HEK293T (cell line): ENCODE measurements around the gene PYY.

Experiments used
- CTCF ChIA-PET: fragments of 350-600 bp; formaldehyde crosslinking; extraction: SDS; loops from one replicate; lab custom pipeline; 2021; ENCODE audit warnings: antibody characterized with exemption, inconsistent platforms; lab: Yijun Ruan, JAX
- POLR2A ChIA-PET: fragments of 350-600 bp; formaldehyde crosslinking; extraction: SDS; loops from one replicate; lab custom pipeline; 2020; ENCODE audit warnings: antibody characterized with exemption, inconsistent platforms; lab: Yijun Ruan, JAX
- DNase-seq: peaks from one replicate; pipeline ENCODE4 v3.0.0; 2012; ENCODE audit warnings: mixed read lengths; ENCODE audit errors: extremely low spot score
- ARNT ChIP-seq: fragments of 450-650 bp; IDR thresholded peaks from 2 replicates; pipeline ENCODE4 v1.6.1; 2017; ENCODE audit warnings: mild to moderate bottlenecking
- BHLHE40 ChIP-seq: fragments of 450-650 bp; IDR thresholded peaks from 2 replicates; pipeline ENCODE4 v1.6.1; 2016; ENCODE audit warnings: mild to moderate bottlenecking, moderate library complexity, borderline replicate concordance
- CTBP1 ChIP-seq: fragments of 450-650 bp; IDR thresholded peaks from 2 replicates; pipeline ENCODE4 v1.6.1; 2016; ENCODE audit warnings: borderline replicate concordance
- ELF4 ChIP-seq: fragments of 450-650 bp; IDR thresholded peaks from 2 replicates; pipeline ENCODE4 v1.6.1; 2017; ENCODE audit warnings: antibody characterized with exemption
- FOXA1 ChIP-seq: fragments of 450-650 bp; IDR thresholded peaks from 2 replicates; pipeline ENCODE4 v1.6.1; 2016; ENCODE audit warnings: mild to moderate bottlenecking
- FOXK2 ChIP-seq: fragments of 450-650 bp; IDR thresholded peaks from 2 replicates; pipeline ENCODE4 v1.6.1; 2016; ENCODE audit warnings: mild to moderate bottlenecking
- FOXM1 ChIP-seq: fragments of 450-650 bp; IDR thresholded peaks from 2 replicates; pipeline ENCODE4 v1.6.1; 2017; ENCODE audit warnings: mild to moderate bottlenecking, borderline replicate concordance
- HDGF ChIP-seq: fragments of 450-650 bp; IDR thresholded peaks from 2 replicates; pipeline ENCODE4 v1.6.1; 2017; ENCODE audit warnings: antibody characterized with exemption, borderline replicate concordance
- L3MBTL2 ChIP-seq: fragments of 450-650 bp; conservative IDR thresholded peaks from 2 replicates; pipeline ENCODE4 v1.6.1; 2016; ENCODE audit warnings: mild to moderate bottlenecking
- LEF1 ChIP-seq: fragments of 450-650 bp; IDR thresholded peaks from 2 replicates; pipeline ENCODE4 v1.6.1; 2017; ENCODE audit warnings: mild to moderate bottlenecking, borderline replicate concordance
- NFRKB ChIP-seq: fragments of 450-650 bp; IDR thresholded peaks from 2 replicates; pipeline ENCODE4 v1.6.1; 2016; ENCODE audit warnings: mild to moderate bottlenecking, moderate library complexity
- SP1 ChIP-seq: fragments of 450-650 bp; IDR thresholded peaks from 2 replicates; pipeline ENCODE4 v1.6.1; 2017
- SUZ12 ChIP-seq: fragments of 450-650 bp; IDR thresholded peaks from 2 replicates; pipeline ENCODE4 v1.6.1; 2016; ENCODE audit warnings: mild to moderate bottlenecking
- TARDBP ChIP-seq: fragments of 450-650 bp; IDR thresholded peaks from 2 replicates; pipeline ENCODE4 v1.6.1; 2016
- ZNF384 ChIP-seq: fragments of 450-650 bp; IDR thresholded peaks from 2 replicates; pipeline ENCODE4 v1.6.1; 2016
- TF ChIP-seq, protein P1 (sequence below): fragments of 450-650 bp; IDR thresholded peaks from 2 replicates; pipeline ENCODE4 v1.6.1; 2016

PYY gene

DNA sequence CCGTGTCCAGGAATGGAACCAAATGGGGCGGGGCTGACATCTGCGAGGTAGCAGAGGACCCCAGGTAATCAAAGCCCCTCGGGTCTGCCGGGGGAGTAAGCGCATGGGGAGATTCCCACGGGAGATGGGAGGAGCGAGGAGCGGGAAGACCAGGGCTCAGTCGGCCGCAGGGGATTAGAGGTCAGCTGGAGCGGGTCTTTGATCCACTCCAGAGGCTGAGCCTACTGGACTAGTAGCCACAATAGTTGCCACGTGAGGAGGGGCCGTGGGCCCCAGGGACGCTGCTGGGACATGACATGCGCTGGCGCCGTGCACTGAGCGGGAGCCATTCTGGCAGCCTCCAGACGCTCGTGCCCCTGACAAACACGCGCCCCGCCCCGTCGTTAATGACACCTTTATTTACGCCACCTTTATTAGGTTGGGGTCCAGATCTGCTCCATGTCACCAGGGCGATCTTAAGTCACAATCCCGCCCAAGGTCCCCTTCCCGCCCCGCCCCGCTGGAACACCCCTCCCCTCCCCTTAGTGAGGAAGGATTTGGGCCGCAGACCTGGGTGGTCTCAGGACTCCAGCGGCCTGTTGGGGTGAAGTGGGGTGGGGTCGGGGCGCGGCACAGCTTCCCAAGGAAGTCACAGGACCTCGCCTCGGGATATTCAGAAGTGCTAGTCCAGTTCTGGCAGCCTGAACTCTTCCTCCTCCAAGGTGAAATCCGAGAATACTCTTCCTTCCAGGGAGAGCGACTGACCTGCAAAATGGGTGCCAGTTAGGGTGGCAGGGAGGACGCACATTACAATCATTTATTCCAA, 26.5 kb downstream of the PYY start:
- TF ChIP-seq L3MBTL2 (no peak), HDGF (no peak), SUZ12 (no peak), BHLHE40 (no peak), FOXM1 (no peak), LEF1 (no peak), FOXK2 (no peak), ELF4 (no peak)
- POLR2A ChIA-PET, result interaction anchor here (1.4 kb wide), 1 partner anchor 19 kb away, joined by 3 read pairs; no protein-coding TSS in a partner anchor
- CTCF ChIA-PET, result no interaction called here
- DNase-seq, result no peak

DNA sequence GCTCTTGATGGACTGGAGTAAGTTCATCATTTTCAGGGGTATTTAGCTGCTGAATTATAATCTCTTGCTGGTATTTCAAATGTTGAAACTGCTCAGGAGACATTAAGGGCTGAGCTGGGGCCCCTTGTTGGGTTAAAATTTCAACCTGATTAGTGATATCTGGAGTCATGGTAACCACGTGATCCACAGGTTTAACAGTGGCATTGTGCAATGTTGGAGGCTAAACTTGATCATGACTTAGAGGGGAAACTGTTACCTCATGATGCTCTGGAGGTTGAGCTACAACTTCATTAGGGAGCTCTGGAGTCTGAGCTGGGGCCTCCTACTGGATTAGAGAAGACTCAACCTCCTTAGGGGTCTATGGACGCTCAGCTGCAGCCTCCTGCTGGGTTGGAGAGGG, 29.2 kb downstream of the PYY start:
- TF ChIP-seq FOXK2, result no peak
- no peak for TF ChIP-seq SUZ12
- TF ChIP-seq LEF1, result no peak
- TF ChIP-seq ZNF384, result no peak
- TF ChIP-seq TARDBP, result no peak
- no peak for TF ChIP-seq NFRKB
- no peak for TF ChIP-seq CTBP1
- TF ChIP-seq SP1, result no peak
- TF ChIP-seq, protein P1, sequence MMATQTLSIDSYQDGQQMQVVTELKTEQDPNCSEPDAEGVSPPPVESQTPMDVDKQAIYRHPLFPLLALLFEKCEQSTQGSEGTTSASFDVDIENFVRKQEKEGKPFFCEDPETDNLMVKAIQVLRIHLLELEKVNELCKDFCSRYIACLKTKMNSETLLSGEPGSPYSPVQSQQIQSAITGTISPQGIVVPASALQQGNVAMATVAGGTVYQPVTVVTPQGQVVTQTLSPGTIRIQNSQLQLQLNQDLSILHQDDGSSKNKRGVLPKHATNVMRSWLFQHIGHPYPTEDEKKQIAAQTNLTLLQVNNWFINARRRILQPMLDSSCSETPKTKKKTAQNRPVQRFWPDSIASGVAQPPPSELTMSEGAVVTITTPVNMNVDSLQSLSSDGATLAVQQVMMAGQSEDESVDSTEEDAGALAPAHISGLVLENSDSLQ, result no peak
- TF ChIP-seq FOXM1, result no peak
- no peak for TF ChIP-seq L3MBTL2
- TF ChIP-seq ARNT, result no peak
- no peak for TF ChIP-seq ELF4
- TF ChIP-seq HDGF, result no peak
- no peak for TF ChIP-seq BHLHE40
- TF ChIP-seq FOXA1, result no peak
- CTCF ChIA-PET, result interaction anchor here (1.1 to 1.6 kb wide), 2 partner anchors 19 to 244 kb away, joined by 3 to 5 read pairs; no protein-coding TSS in a partner anchor
- no peak for DNase-seq

DNA sequence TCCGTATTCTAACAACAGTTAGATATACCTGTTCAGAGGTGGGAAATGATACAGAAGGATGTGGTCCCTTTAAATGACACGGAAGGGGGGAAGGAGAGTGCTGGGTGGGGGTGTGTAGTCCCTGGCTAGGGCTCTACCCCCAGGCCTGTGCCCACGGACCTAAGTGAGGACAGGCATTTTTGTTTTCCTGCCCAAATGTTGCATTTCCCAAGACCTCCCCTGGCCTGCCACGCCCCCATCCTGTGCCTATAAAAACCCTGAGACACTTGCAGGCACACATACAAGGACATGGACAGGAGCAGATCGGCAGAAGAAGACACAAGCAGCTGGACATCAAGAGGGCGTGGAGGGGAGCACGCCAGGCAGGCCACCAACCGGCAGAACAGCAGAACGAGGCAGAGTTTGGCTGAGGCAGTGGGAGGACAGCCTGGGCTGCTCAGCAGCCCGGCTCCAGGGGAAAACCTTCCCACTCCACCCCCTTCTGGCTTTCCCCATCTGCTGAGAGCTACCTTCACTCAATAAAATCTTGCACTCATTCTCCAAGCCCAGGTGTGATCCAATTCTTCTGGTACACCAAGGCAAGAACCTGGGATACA, 33.1 kb downstream of the PYY start:
- TF ChIP-seq ELF4 (no peak), LEF1 (no peak), SUZ12 (no peak), FOXM1 (no peak)
- TF ChIP-seq, protein P1, result no peak
- DNase-seq, result no peak
- ChIA-PET POLR2A (interaction anchor here (1.2 kb wide), 1 partner anchor 18 kb away, joined by 3 read pairs; no protein-coding TSS in a partner anchor), CTCF (interaction anchor here (0.6 kb wide), 1 partner anchor 20 kb away, joined by 3 read pairs; no protein-coding TSS in a partner anchor)

More for the DNA sequence above, 29.2 kb downstream of the PYY start:
- POLR2A ChIA-PET, result interaction anchor here (2.6 kb wide), 1 partner anchor 13 kb away, joined by 9 read pairs; no protein-coding TSS in a partner anchor

DNA sequence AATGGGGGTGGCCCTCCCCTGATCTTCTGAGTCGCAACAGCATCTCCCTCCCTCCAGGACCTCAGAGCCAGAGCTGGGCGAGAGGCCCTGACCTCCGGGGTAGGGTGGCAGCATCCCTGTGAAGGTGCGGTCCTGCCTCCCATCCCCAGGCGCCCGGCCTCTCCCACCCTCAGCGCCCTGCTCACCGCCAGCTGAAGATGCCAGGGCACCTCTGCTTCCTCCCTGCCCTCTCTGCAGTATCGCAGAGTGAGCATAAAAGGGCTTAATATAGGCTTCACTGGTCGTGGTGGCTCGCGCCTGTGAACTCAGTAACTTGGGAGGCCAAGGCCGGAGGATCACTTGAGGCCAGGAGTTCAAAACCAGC, 35.7 kb downstream of the PYY start:
- no peak for DNase-seq
- CTCF ChIA-PET, result interaction anchor here (1.0 kb wide), 1 partner anchor 10 kb away, joined by 4 read pairs; no protein-coding TSS in a partner anchor

DNA sequence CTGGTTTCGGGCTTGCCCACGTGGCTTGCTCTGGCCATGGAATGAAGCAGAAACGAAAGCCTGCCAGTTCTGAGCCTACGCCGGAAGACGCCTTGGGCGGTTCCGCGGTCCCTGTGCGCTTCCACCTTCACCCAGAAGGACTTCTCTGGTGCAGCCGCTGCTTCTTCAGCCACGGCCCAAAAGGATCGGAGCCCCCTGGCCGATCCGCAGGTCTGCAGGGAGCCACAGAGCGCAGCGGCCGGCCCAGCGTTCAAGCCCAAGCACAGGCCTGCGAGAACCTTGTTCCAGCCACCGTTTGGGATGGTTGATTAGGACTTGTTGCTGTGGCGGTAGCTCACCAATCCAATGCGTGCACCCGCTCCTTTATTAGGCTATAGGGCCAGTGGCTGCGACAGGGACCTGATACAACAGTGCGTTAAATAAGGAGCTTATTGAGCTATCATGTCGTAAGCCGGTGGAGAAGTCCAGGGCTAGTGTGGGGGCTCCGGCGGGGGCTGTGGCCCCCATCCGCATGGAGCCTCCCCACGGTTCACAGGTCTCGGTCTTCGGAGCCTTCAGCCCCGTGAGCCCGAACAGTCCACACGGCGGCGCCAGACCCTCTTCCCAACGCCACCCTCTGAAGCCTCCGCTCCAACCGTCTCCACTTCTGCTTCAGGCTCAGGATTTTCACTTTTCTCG, 36.3 kb downstream of the PYY start:
- DNase-seq, result no peak
- TF ChIP-seq ARNT (no peak), FOXM1 (no peak), FOXK2 (no peak), ZNF384 (no peak), FOXA1 (no peak), CTBP1 (no peak), HDGF (no peak), TARDBP (no peak), SUZ12 (no peak), BHLHE40 (no peak), L3MBTL2 (no peak), LEF1 (no peak), ELF4 (no peak)
- CTCF ChIA-PET, result no interaction called here
- POLR2A ChIA-PET, result no interaction called here

More for the DNA sequence above, 35.7 kb downstream of the PYY start:
- POLR2A ChIA-PET, result no interaction called here
- no peak for TF ChIP-seq FOXM1
- no peak for TF ChIP-seq ELF4
- no peak for TF ChIP-seq LEF1
- no peak for TF ChIP-seq HDGF
- TF ChIP-seq FOXK2, result no peak
- no peak for TF ChIP-seq BHLHE40
- TF ChIP-seq CTBP1, result no peak
- no peak for TF ChIP-seq ZNF384
- TF ChIP-seq, protein P1, result no peak
- TF ChIP-seq TARDBP, result no peak
- TF ChIP-seq L3MBTL2, result no peak
- TF ChIP-seq FOXA1, result no peak
- TF ChIP-seq SUZ12, result no peak

DNA sequence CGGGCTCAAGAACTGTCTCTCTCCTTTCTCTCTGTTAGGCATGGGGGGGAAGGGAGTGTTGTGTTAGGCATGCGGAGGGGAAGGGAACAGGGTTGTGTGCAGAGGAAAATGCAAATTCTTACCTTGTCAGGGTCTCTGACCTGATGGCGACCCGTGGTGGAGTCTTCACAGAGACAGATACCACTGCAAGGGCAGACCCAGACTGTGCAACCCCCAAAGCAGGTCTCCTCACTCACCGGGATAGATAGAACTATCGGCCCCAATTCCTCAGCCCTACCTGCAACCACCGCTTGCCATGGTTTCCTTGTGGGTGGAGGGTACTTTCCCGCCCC, 36.8 kb downstream of the PYY start:
- CTCF ChIA-PET, result no interaction called here
- POLR2A ChIA-PET, result interaction anchor here (0.9 kb wide), 1 partner anchor 21 kb away, joined by 4 read pairs; no protein-coding TSS in a partner anchor
- DNase-seq, result no peak
- TF ChIP-seq TARDBP, result no peak
- TF ChIP-seq LEF1, result no peak
- TF ChIP-seq ELF4, result no peak
- TF ChIP-seq NFRKB, result no peak
- TF ChIP-seq BHLHE40, result no peak
- no peak for TF ChIP-seq FOXK2
- TF ChIP-seq FOXA1, result no peak
- no peak for TF ChIP-seq HDGF
- TF ChIP-seq ARNT, result no peak
- TF ChIP-seq CTBP1, result no peak
- TF ChIP-seq ZNF384, result no peak
- TF ChIP-seq, protein P1, result no peak
- no peak for TF ChIP-seq L3MBTL2
- no peak for TF ChIP-seq SP1
- TF ChIP-seq FOXM1, result no peak
- no peak for TF ChIP-seq SUZ12
